GM13976 (cell line): ENCODE results near the gene C21orf91.

Experiments
- DNase-seq: peaks from one replicate; pipeline ENCODE4 v3.0.0; 2012; ENCODE audit warnings: low spot score
- CTCF ChIP-seq: IDR thresholded peaks from 2 replicates; pipeline ENCODE4 v1.5.1; 2012; ENCODE audit warnings: borderline replicate concordance, mild to moderate bottlenecking; ENCODE audit not compliant: insufficient read depth; ENCODE audit errors: extremely low read depth, missing control alignments, control extremely low read depth
- in situ Hi-C: fragments of 300-500 bp; cut with MboI; formaldehyde crosslinking; loops from one replicate; pipeline ENCODE4 v1.12.0; 2022; ENCODE audit warnings: low sequenced_read_pairs, mixed read lengths, inconsistent platforms; ENCODE audit not compliant: unreplicated experiment

Gene C21orf91

GRCh38 chr21:17848228-17848627 lies 29.1 kb upstream of the C21orf91 start:
- TF ChIP-seq CTCF: no peak
- DNase-seq: peak; percentile 63
- in situ Hi-C loops: no loop called here

- DNase-seq: no peak
- in situ Hi-C loops: no loop called here
- no peak for TF ChIP-seq CTCF
These were observed 21.9 kb upstream of the C21orf91 start for GRCh38 chr21:17841103-17841502.

GRCh38 chr21:17834639-17835354 lies 15.6 kb upstream of the C21orf91 start:
- no peak for DNase-seq
- no peak for TF ChIP-seq CTCF
- in situ Hi-C loops: no loop called here

GRCh38 chr21:17829472-17829871 lies 10.3 kb upstream of the C21orf91 start:
- in situ Hi-C loops: no loop called here
- TF ChIP-seq CTCF: no peak
- DNase-seq: no peak

GRCh38 chr21:17828223-17828622 lies 9.1 kb upstream of the C21orf91 start:
- no peak for DNase-seq
- in situ Hi-C loops: no loop called here

GRCh38 chr21:17823846-17824245 lies 4.7 kb upstream of the C21orf91 start:
- TF ChIP-seq CTCF: no peak
- in situ Hi-C loops: no loop called here
- DNase-seq: no peak

More at GRCh38 chr21:17828223-17828622, 9.1 kb upstream of the C21orf91 start:
- TF ChIP-seq CTCF: no peak
